CD4-positive, alpha-beta T cell treated with Interleukin-10 for 1 hour (primary cell): ENCODE results near the gene TP53BP2.
"Not testable (repeated sequence)": the region's sequence is repeated elsewhere in the genome, so short reads cannot be mapped to it uniquely, and the experiment has no call there.

Experiments used
- DNase-seq: peaks from one replicate; pipeline ENCODE4 v3.0.0-alpha.2; 2020

TP53BP2 gene

GRCh38 chr1:223759273-223759672 lies 86.5 kb downstream of the TP53BP2 start:
- DNase-seq = no peak

- DNase-seq = no peak
Observed at GRCh38 chr1:223758734-223759133, 87.0 kb downstream of the TP53BP2 start.

- no peak for DNase-seq
Observed at GRCh38 chr1:223756806-223757700, 88.7 kb downstream of the TP53BP2 start.

GRCh38 chr1:223755992-223756775 lies 89.6 kb downstream of the TP53BP2 start:
- DNase-seq = no peak

DNA sequence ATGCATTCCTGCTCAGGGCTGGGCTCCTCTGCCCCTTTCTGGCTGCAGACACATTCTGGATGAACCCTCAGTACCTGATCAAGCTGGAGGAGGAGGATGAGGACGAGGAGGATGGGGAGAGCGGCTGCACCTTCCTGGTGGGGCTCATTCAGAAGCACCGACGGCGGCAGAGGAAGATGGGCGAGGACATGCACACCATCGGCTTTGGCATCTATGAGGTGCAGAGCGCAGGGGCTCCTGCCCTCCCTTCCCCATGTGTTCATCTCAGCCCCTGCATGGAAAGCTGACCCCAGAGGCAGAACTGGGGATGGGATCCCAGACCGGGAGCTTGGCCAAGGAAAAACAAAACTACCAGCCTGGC lies 90.3 kb downstream of the TP53BP2 start:
- DNase-seq = no peak

GRCh38 chr1:223754681-223755431 lies 90.9 kb downstream of the TP53BP2 start:
- DNase-seq = no peak

DNA sequence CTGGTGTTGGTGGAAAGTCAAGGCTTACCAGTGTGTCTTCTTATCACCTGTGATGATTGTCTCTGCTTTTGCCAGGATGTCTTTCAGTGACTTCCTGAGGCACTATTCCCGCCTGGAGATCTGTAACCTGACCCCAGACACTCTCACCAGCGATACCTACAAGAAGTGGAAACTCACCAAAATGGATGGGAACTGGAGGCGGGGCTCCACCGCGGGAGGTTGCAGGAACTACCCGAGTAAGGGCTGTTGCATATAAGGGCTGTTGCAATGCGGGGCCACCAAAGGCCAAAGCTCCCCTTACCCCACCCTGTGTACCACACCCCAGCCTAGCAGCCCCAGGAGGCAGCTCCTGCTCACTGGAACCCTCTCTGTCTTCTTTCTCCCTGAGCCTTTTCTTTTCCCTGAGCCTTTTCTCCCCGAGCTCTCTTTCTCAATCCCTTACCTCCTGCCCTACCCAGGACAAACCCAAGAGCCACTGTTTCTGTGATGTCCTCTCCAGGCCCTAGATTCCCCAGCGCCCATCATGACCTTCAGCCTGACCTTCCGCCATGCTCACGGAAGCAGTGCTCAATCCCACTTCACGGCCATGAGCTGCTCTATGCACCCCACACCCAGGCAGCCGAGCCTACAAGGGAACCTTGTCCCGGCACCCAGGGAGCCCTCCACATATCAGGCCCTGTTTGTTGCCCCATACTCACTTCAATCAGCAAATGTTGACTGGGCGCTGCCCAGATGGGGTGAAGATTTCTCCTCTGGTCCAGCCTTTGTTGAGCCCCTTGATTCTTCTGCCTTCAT lies 92.8 kb downstream of the TP53BP2 start:
- no peak for DNase-seq

GRCh38 chr1:223751696-223752095 lies 94.1 kb downstream of the TP53BP2 start:
- no peak for DNase-seq

DNA sequence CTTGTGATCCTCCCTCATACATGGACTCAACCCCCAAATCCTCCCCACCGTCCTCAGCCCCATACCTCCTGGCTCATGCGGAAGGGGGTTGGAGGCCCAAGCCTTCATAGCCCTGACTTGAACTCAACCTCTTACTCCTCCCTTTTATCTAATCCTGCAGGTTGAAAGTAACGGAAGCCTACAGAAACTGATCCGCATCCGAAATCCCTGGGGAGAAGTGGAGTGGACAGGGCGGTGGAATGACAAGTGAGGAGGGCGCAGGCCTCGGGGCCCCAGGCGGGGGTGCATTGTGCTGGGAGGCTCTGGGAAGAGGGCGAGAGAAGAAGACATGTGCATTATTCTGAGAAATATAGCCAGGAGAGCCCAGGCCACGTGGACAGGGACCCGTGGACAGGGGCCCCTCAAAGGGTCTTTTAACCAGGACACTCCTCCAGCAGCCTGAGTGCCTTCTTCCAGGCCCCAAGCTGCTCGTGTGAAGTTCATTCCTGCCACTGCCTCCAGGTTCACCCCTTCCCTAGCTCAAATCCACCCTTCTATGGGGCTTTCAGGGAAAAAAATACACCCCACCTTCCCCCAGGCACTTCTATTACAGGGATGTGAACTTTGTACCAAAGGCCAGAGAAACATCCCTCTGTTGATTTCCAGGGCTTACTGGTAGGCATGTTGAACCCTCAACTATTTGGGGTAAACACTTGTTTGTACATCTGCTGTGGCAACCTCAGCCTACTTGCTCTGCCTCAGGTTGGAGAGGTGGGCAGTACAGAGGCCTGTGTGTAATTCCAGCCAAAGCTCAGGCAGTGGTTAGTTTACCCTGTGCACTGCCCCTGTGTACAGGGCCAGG lies 94.8 kb downstream of the TP53BP2 start:
- DNase-seq = no peak

DNA sequence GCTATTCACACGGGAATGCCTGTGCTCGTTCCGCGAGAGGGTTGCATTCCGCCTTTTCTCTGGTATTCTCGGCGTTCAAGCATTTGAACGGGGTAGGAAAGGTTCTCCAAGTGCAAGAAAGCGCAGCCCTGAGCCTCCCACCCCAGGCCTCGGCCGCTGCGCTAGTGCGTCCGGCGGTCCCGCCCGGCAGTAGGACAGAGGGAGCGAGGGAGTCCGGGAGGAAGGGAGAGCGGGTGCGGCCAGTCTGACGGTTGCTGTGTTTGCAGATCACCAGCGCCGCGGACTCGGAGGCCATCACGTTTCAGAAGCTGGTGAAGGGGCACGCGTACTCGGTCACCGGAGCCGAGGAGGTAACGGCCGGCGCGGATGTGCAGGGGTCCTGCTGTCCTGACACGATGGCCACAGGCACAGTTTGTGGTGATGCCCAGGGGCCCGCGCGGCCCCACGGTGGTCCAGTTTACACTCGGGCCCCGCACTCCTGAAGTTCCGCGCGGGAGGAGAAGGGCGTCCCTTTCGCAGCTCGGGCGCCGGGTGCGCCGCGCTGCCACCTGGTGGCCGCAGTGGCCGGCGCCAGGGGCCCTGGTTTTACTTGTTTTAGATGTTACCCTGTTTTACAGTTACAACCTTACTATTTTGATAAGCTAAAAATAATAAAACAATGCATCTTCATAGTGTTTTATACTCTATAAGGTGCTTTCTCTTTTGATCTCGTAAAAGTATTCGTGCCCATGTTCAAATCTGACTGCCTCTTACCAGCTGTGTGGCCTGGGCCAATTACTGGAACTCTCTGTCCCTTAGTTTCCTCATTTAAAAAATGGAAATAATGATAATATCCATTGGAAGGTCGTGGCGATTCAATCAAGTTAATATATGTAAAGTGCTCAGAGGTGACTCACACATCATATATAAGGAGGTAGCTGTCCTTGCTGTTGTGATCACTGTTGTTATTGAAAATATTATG lies 96.7 kb downstream of the TP53BP2 start:
- peak; percentile 72 for DNase-seq

DNA sequence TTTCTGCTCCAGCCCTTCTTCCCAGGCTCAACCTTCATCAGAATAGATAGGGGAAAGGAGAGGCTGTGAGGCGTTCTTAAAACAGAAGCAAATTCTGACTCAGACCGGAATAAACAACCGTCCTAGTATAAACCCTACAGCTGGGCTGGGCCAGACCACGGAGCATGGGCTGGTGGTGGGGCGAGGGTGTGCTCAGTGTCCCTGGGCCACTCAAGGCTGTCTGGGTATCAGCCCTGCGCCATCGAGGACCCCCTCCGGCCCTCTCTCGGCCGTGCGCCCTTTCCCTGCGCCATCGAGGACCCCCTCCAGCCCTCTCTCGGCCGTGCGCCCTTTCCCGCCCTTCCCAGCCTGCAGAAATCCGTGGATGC lies 97.4 kb downstream of the TP53BP2 start:
- no peak for DNase-seq

DNA sequence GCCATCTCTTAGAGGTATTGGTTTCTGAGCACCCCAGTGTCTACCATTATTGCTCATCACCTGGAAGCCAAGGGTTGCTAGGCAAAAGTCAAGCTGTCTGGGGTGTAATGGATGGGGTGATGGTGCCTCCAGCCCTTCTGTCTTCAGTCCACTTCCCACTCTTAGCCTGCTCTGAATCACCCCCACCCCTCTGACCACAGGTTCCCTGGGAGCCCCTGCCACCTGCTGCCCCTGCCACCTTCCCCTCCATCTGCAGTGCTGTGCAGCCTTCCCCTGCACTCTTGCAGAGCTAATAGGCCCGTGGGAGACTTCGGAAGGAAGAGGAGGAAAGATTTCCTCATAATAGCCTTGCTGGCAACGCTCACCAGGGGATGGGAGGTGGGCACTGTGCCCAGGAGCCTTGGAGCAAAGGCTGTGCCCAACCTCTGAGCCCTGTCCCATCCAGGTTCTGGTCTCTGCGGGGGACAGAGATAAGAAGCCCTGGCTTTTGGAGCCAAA lies 97.9 kb downstream of the TP53BP2 start:
- no peak for DNase-seq

- DNase-seq = no peak
Observed at GRCh38 chr1:223745731-223746130, 100.0 kb downstream of the TP53BP2 start.

GRCh38 chr1:223742856-223743517 lies 102.8 kb downstream of the TP53BP2 start:
- no peak for DNase-seq

DNA sequence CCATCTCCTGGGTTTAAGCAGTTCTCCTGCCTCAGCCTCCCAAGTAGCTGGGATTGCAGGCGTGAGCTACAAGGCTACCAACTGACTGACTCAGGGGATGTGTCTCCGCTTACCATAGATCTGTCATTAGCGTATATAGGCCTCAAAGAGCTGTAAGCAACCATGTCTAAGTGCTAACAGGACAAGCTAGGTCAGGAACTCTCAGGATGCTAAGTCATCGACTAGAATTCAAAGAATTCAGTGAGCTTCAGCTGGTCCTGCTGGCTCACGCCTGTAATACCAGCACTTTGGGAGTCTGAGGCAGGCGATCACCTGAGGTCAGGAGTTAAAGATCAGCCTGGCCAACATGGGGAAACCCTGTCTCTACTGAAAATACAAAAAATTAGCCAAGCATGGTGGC lies 103.9 kb downstream of the TP53BP2 start:
- DNase-seq = no peak

DNA sequence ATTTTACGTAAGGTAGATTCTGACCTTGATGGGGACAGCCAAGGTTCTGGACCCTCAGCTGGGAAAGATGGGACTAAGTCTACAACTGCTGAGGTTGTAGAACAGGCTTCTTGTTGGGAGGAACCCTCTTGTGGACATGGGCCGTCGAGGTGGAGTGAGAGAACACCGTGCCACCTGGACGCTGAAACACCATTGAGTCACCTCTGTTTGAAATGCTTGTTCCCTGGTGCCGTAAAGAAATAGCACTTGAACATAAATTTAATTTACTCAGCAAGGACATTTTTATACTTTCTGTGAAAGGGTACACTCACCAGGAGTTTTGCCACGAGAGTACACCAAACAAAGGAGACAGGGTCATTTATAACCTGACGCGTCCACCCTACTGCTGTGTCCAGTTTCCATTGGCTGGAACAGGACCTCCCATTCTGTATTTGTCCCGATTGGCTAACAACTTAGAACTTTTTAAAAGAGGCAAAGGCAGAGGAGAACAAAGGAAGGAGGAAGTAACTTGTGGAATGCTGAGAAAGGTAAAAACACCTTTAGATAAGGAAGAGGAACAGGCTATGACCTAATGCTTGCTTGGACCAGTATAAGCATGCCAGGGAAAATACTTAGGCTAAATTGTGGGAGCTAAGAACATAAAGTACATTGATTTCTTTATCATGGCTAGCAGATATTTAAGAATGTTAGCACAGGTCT lies 105.6 kb downstream of the TP53BP2 start:
- not testable (repeated sequence) for DNase-seq

- no peak for DNase-seq
Observed at GRCh38 chr1:223739366-223740037, 106.2 kb downstream of the TP53BP2 start.
